ENCODE results near the gene REPIN1. TPM values are rescaled to one million over a fixed set of nuclear protein-coding genes. Genes with fewer than 3 reads are reported as not detected.

Gene REPIN1
- total RNA-seq, 1 experiment from 2014 or later, result 124 TPM

- no peaks in the 10 kb centered on the region for H3K36me3 ChIP-seq (ENCODE audit: low read depth, low read length)
- BruUV-seq (replicated peaks), result no TSS peak
- ATAC-seq (no peak), DNase-seq (no peak)
- H3K9me2 ChIP-seq (replicated peaks; ENCODE audit: low read length), result no peaks in the 10 kb centered on the region
- H3K79me2 ChIP-seq (ENCODE audit: low read length), result no peaks in the 10 kb centered on the region
- H3F3A ChIP-seq (ENCODE audit: low read length, unreplicated experiment), result no peaks in the 10 kb centered on the region
- no peaks in the 10 kb centered on the region for H3K4me1 ChIP-seq (ENCODE audit: insufficient read depth, low read length)
- no peaks in the 10 kb centered on the region for H4K20me1 ChIP-seq (ENCODE audit: low read length)
- H3K4me2 ChIP-seq (ENCODE audit: low read length), result no peak overlapping the region
- H3K9ac ChIP-seq (ENCODE audit: low read length), result no peak overlapping the region
- no peak overlapping the region for H3K4me3 ChIP-seq (ENCODE audit: low read length)
- H3K27me3 ChIP-seq (ENCODE audit: low read length), result no peaks in the 10 kb centered on the region
- TF ChIP-seq EZH2phosphoT487 (IDR thresholded peaks at IDR 0.05; ENCODE audit: borderline replicate concordance, low read length) (no peak), CTCF (conservative IDR thresholded peaks at IDR 0.05; ENCODE audit: low read depth, low read length) (no peak), EZH2 (IDR thresholded peaks at IDR 0.05; ENCODE audit: low read length, unreplicated experiment) (no peak)
- no peaks in the 10 kb centered on the region for H3K9me3 ChIP-seq (ENCODE audit: low read length)
- CTCF ChIA-PET, result no interaction called here
- no peak overlapping the region for H3K27ac ChIP-seq (ENCODE audit: low read length)
- intact Hi-C loops (cut with micrococcal nuclease), result no loop called here
- H2AFZ ChIP-seq (ENCODE audit: low read length), result no peak overlapping the region
- POLR2A ChIA-PET (ENCODE audit: unreplicated experiment), result no interaction called here
These were observed 24.3 kb upstream of the REPIN1 start for GRCh38 chr7:150344299-150344698.

GRCh38 chr7:150345012-150345411 lies 23.6 kb upstream of the REPIN1 start:
- no peaks in the 10 kb centered on the region for H3F3A ChIP-seq (ENCODE audit: low read length, unreplicated experiment)
- H3K9me2 ChIP-seq (replicated peaks; ENCODE audit: low read length), result no peaks in the 10 kb centered on the region
- H3K4me2 ChIP-seq (ENCODE audit: low read length), result no peak overlapping the region
- H3K9me3 ChIP-seq (ENCODE audit: low read length), result no peaks in the 10 kb centered on the region
- BruUV-seq (replicated peaks), result no TSS peak
- no peaks in the 10 kb centered on the region for H3K27me3 ChIP-seq (ENCODE audit: low read length)
- TF ChIP-seq EZH2 (IDR thresholded peaks at IDR 0.05; ENCODE audit: low read length, unreplicated experiment), result no peak
- no peak for TF ChIP-seq EZH2phosphoT487 (IDR thresholded peaks at IDR 0.05; ENCODE audit: borderline replicate concordance, low read length)
- TF ChIP-seq CTCF (conservative IDR thresholded peaks at IDR 0.05; ENCODE audit: low read depth, low read length), result no peak
- intact Hi-C loops (cut with micrococcal nuclease), result no loop called here
- ATAC-seq (no peak), DNase-seq (no peak)
- no peaks in the 10 kb centered on the region for H4K20me1 ChIP-seq (ENCODE audit: low read length)
- H3K4me3 ChIP-seq (ENCODE audit: low read length), result no peak overlapping the region
- no peak overlapping the region for H2AFZ ChIP-seq (ENCODE audit: low read length)
- no peaks in the 10 kb centered on the region for H3K79me2 ChIP-seq (ENCODE audit: low read length)
- H3K36me3 ChIP-seq (ENCODE audit: low read depth, low read length), result no peaks in the 10 kb centered on the region
- ChIA-PET CTCF (no interaction called here), POLR2A (ENCODE audit: unreplicated experiment) (no interaction called here)
- no peaks in the 10 kb centered on the region for H3K4me1 ChIP-seq (ENCODE audit: insufficient read depth, low read length)
- no peak overlapping the region for H3K27ac ChIP-seq (ENCODE audit: low read length)
- H3K9ac ChIP-seq (ENCODE audit: low read length), result no peak overlapping the region

- Histone ChIP-seq H2AFZ (ENCODE audit: low read length) (no peak overlapping the region), H3F3A (ENCODE audit: low read length, unreplicated experiment) (no peaks in the 10 kb centered on the region), H3K4me1 (ENCODE audit: insufficient read depth, low read length) (0 out of 2 replicates have a peak, but pooled peaks cover 5% of the 10 kb centered on the region), H3K27me3 (ENCODE audit: low read length) (no peaks in the 10 kb centered on the region), H3K79me2 (ENCODE audit: low read length) (no peaks in the 10 kb centered on the region), H3K4me3 (ENCODE audit: low read length) (no peak overlapping the region), H3K36me3 (ENCODE audit: low read depth, low read length) (no peaks in the 10 kb centered on the region), H3K9me2 (replicated peaks; ENCODE audit: low read length) (no peaks in the 10 kb centered on the region), H3K9me3 (ENCODE audit: low read length) (no peaks in the 10 kb centered on the region), H3K4me2 (ENCODE audit: low read length) (no peak overlapping the region), H3K27ac (ENCODE audit: low read length) (no peak overlapping the region), H4K20me1 (ENCODE audit: low read length) (no peaks in the 10 kb centered on the region), H3K9ac (ENCODE audit: low read length) (no peak overlapping the region)
- ChIA-PET CTCF (no interaction called here), POLR2A (ENCODE audit: unreplicated experiment) (no interaction called here)
- ATAC-seq (no peak), DNase-seq (no peak)
- no TSS peak for BruUV-seq (replicated peaks)
- TF ChIP-seq CTCF (conservative IDR thresholded peaks at IDR 0.05; ENCODE audit: low read depth, low read length) (no peak), EZH2 (IDR thresholded peaks at IDR 0.05; ENCODE audit: low read length, unreplicated experiment) (no peak), EZH2phosphoT487 (IDR thresholded peaks at IDR 0.05; ENCODE audit: borderline replicate concordance, low read length) (no peak)
- intact Hi-C loops (cut with micrococcal nuclease), result no loop called here
These were observed 21.7 kb upstream of the REPIN1 start for GRCh38 chr7:150346922-150347321.
